ENCODE data around the gene ENOX2.

DNA sequence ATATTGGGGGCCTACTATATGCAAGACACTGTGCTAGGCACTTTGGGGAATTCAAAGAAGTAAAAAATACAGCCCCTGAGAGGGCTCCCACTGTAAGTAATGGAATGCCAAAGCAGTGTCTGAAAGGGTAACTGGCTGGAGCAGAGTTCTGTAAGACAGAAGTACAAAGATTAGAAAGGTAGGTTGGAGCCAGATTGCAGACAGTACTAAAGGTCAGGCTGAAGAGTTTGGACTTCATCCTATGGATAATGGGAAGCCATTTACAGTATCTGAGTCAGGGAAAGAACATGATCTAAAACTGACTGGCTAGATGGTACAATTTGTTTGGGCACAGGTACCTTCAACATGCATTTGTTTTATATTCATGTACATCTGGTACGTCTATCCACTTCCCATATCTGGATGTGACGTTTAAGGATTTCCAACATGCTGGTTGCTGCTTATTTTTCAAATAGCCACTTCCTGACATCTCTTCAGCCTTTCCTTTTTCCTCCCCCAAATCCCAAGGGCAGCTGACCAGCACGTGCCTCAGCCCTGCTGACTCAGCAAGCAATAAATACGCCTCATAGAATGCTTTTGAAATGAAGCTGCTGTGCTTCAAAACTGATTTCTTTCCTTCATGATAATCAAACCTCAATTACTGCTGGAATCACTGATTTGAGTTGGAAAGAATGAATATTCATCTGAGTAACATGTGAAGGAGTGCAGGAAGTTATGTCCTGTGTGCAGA lies 9.5 kb downstream of the ENOX2 start:
- TF ChIP-seq, protein P1, sequence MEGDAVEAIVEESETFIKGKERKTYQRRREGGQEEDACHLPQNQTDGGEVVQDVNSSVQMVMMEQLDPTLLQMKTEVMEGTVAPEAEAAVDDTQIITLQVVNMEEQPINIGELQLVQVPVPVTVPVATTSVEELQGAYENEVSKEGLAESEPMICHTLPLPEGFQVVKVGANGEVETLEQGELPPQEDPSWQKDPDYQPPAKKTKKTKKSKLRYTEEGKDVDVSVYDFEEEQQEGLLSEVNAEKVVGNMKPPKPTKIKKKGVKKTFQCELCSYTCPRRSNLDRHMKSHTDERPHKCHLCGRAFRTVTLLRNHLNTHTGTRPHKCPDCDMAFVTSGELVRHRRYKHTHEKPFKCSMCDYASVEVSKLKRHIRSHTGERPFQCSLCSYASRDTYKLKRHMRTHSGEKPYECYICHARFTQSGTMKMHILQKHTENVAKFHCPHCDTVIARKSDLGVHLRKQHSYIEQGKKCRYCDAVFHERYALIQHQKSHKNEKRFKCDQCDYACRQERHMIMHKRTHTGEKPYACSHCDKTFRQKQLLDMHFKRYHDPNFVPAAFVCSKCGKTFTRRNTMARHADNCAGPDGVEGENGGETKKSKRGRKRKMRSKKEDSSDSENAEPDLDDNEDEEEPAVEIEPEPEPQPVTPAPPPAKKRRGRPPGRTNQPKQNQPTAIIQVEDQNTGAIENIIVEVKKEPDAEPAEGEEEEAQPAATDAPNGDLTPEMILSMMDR (IDR thresholded peaks at IDR 0.05; ENCODE audit: borderline replicate concordance, extremely low read depth, low read length, poor library complexity, severe bottlenecking): no peak
- TF ChIP-seq EZH2 (IDR thresholded peaks at IDR 0.05; ENCODE audit: borderline replicate concordance, low read depth, low read length, severe bottlenecking): no peak

All from DND-41 (cell line).